Bronchial epithelial cell (primary cell): ENCODE results near the gene FAM219B. TPM values are rescaled to one million over a fixed set of nuclear protein-coding genes. Genes with fewer than 3 reads are reported as not detected.

Experiments used
- DNase-seq: peaks from one replicate; pipeline ENCODE4 v3.0.0-alpha.2; 2010; ENCODE audit warnings: low read depth
- FAIRE-seq: peaks from 2 replicates; lab custom pipeline; 2011; peaks lifted over from hg19 to GRCh38; lab: Jason Lieb, UNC
- H3K27me3 ChIP-seq: 2 replicates; pipeline ENCODE4 v1.5.1; 2011; ENCODE audit warnings: low read length; ENCODE audit not compliant: control insufficient read depth, insufficient read depth
- H3K36me3 ChIP-seq: 2 replicates; pipeline ENCODE4 v1.5.1; 2011; ENCODE audit warnings: low read length; ENCODE audit not compliant: control insufficient read depth, insufficient read depth
- H3K4me3 ChIP-seq: 2 replicates; pipeline ENCODE4 v1.5.1; 2011; ENCODE audit warnings: mild to moderate bottlenecking, low read depth, low read length, control low read depth
- total RNA-seq: library from RNA; depleted of rRNA; stranded (reverse); fragments of >200 nt; gene quantifications from 2 replicates; pipeline ENCODE4 v1.2.1, GENCODE V29; 2014
- TF ChIP-seq, protein P1 (sequence below): IDR thresholded peaks from 2 replicates; pipeline ENCODE4 v1.5.1; 2011; ENCODE audit warnings: mild to moderate bottlenecking, moderate library complexity, low read length, control low read depth, inconsistent platforms; ENCODE audit not compliant: insufficient read depth, severe bottlenecking

Gene FAM219B
- total RNA-seq, 1 donor from 2014 or later = 72.4 TPM

GRCh38 chr15:74869372-74869725, 37.3 kb downstream of the FAM219B start:
- Histone ChIP-seq H3K27me3 (no peaks in the 10 kb centered on the region), H3K4me3 (no peak overlapping the region), H3K36me3 (peaks cover 4% of the 10 kb centered on the region)
- TF ChIP-seq, protein P1, sequence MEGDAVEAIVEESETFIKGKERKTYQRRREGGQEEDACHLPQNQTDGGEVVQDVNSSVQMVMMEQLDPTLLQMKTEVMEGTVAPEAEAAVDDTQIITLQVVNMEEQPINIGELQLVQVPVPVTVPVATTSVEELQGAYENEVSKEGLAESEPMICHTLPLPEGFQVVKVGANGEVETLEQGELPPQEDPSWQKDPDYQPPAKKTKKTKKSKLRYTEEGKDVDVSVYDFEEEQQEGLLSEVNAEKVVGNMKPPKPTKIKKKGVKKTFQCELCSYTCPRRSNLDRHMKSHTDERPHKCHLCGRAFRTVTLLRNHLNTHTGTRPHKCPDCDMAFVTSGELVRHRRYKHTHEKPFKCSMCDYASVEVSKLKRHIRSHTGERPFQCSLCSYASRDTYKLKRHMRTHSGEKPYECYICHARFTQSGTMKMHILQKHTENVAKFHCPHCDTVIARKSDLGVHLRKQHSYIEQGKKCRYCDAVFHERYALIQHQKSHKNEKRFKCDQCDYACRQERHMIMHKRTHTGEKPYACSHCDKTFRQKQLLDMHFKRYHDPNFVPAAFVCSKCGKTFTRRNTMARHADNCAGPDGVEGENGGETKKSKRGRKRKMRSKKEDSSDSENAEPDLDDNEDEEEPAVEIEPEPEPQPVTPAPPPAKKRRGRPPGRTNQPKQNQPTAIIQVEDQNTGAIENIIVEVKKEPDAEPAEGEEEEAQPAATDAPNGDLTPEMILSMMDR = no peak
- DNase-seq (no peak), FAIRE-seq (no peak)

GRCh38 chr15:74868059-74868458, 38.6 kb downstream of the FAM219B start:
- TF ChIP-seq, protein P1 = no peak
- DNase-seq = no peak
- Histone ChIP-seq H3K27me3 (no peaks in the 10 kb centered on the region), H3K36me3 (peaks cover 4% of the 10 kb centered on the region), H3K4me3 (no peak overlapping the region)
- FAIRE-seq = no peak

DNA sequence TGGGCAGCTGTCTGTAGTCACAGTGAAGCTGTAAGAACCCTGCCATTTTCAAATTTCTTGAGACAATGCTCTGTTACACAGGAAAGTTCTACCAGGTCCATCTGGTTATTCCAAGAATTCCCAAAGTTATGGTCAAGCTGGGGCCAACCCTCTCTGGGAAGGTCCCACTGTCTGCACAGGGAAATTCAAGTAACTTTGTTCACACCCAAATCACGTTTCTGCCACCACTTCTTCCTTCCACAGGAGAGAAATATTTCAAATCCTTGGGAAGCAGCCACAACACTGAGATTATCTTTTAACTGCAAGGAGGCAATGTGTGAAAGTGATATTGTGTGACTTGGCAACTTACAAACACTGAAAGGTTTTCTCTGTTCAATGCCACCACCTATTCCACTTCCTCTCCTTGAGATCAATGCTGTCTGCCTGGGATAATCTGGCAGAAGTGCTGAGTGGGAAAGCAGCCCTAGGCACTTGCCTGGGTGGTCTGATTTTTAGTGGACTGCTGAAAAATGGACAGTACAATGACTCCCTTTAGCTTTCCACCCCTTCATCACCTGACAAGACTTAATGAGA, 39.1 kb downstream of the FAM219B start:
- DNase-seq = no peak
- TF ChIP-seq, protein P1 = no peak

GRCh38 chr15:74866090-74866489, 40.6 kb downstream of the FAM219B start:
- DNase-seq (peak; percentile 89), FAIRE-seq (no peak)
- Histone ChIP-seq H3K27me3 (no peaks in the 10 kb centered on the region), H3K4me3 (no peak overlapping the region), H3K36me3 (peaks cover 4% of the 10 kb centered on the region)
- TF ChIP-seq, protein P1 = no peak

More for the DNA sequence above, 39.1 kb downstream of the FAM219B start:
- no peaks in the 10 kb centered on the region for H3K27me3 ChIP-seq
- no peak for FAIRE-seq
- peaks cover 4% of the 10 kb centered on the region for H3K36me3 ChIP-seq
- H3K4me3 ChIP-seq = no peak overlapping the region

DNA sequence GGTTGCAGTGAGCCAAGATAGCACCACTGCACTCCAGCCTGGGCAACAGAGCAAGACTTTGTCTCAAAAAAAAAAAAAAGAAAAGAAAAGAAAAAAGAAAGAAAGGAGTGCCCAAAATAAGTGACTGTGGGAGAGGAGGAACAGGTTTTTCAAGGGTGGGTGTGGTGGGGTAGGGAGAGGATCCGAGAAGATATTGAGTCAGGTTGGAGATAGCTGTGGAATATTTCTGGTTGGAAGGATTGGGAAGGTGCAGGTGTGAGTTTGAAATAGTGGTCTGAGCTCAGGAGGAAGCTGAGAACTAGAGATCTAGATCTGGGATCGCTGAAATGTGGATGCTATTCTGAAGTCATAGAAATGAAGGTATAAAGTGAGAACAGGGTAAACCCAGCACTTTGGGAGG, 41.3 kb downstream of the FAM219B start:
- Histone ChIP-seq H3K36me3 (peaks cover 4% of the 10 kb centered on the region), H3K4me3 (no peak overlapping the region), H3K27me3 (no peaks in the 10 kb centered on the region)
- TF ChIP-seq, protein P1 = no peak
- DNase-seq (peak; percentile 51), FAIRE-seq (no peak)

- FAIRE-seq (no peak), DNase-seq (no peak)
- no peak overlapping the region for H3K4me3 ChIP-seq
- TF ChIP-seq, protein P1 = no peak
- peaks cover 2% of the 10 kb centered on the region for H3K36me3 ChIP-seq
- no peaks in the 10 kb centered on the region for H3K27me3 ChIP-seq
These were observed 42.4 kb downstream of the FAM219B start for GRCh38 chr15:74864296-74864695.
